ENCODE results near the gene SUMF1. TPM values are rescaled to one million over a fixed set of nuclear protein-coding genes. Genes with fewer than 3 reads are reported as not detected.

Gene SUMF1
- total RNA-seq, 4 donors from 2014 or later = 15.7 to 28.9 (median 26.8) TPM

DNA sequence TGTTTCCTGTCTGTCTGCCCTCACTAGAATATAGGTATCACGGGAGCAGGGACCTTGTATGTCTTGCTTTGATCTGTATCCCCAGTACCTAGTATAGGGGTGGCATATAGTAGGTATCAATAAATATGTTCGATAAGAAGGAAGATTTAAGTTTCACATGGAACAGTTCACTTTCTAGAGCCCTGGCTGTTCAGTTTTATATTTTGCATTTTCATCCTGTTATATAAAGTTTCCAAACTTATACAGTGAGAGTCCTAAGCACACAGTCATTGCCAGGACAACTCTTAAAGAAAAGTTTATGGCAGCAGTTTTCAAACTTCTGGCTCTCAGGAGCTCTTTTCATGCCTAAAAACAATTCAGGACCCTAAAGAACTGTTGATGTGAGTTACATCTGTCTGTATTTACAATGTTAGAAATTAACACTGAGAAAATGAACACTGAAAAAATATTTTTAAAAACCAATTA is 39.5 kb upstream of the SUMF1 start:
- H3K36me3 ChIP-seq = no peaks in the 10 kb centered on the region
- TF ChIP-seq CTCF (IDR thresholded peaks at IDR 0.05) (no peak), POLR2A (IDR thresholded peaks at IDR 0.05) (no peak)
- no peak overlapping the region for H3K27ac ChIP-seq
- no peak for DNase-seq
- H3K4me1 ChIP-seq = peaks cover 0 to 27% (median 18%) of the 10 kb centered on the region in 4 donors
- H3K9me3 ChIP-seq = no peaks in the 10 kb centered on the region
- H3K4me3 ChIP-seq = no peak overlapping the region
- no peaks in the 10 kb centered on the region for H3K27me3 ChIP-seq

DNA sequence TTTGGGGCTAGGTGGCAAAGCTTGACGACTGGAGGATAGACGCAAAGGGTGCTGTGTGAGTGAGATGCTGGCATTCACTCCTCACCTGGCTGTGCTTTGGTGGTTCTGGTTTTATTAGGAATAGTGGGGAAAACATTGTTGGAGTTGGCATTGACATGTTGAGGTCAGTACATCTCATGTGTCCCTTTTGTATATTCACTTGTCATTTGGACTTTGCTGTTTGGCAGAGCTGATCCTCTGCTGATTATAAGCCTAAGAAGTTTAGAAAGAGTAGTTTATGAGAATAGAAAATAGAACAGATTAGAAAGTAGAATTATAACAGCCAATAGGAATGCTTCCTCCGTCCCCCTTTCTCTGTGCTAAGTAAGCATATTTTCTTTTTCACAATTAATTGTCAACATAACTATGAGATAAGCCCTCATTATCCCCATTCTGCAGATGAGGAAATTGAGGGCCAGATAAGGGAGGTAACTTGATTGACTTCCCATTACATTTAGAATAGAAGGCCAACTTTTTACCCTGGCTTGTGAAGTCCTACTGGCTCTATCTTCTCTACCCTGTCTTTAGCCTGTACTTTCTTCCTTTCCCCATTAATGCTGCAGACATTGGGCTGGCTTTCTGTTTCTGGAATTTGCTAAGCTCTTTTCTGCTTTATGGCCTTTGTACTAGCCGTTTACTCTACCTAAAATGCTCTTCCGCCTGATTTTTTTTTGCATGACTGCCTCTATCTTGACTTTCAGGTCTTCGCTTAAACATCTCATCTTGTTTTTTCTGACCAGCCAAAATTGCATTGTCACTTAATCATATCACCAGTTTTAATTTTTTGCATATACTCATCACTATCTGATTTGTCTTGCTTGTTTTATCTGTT is 38.9 kb upstream of the SUMF1 start:
- Histone ChIP-seq H3K27ac (peak overlapping the region in 2 of 4 donors; percentile 76), H3K36me3 (no peaks in the 10 kb centered on the region), H3K9me3 (no peaks in the 10 kb centered on the region), H3K4me3 (no peak overlapping the region), H3K4me1 (peaks cover 0 to 27% (median 18%) of the 10 kb centered on the region in 4 donors), H3K27me3 (no peaks in the 10 kb centered on the region)
- DNase-seq = no peak
- TF ChIP-seq CTCF (IDR thresholded peaks at IDR 0.05) (no peak), POLR2A (IDR thresholded peaks at IDR 0.05) (no peak)

GRCh38 chr3:4504340-4505261 is 37.5 kb upstream of the SUMF1 start:
- Histone ChIP-seq H3K36me3 (no peaks in the 10 kb centered on the region), H3K9me3 (no peaks in the 10 kb centered on the region), H3K4me3 (peak overlapping the region in 3 of 4 donors; percentile 14 to 27 (median 27)), H3K4me1 (peaks cover 0 to 27% (median 18%) of the 10 kb centered on the region in 4 donors), H3K27ac (peak overlapping the region; percentile 62 to 80 (median 76)), H3K27me3 (no peaks in the 10 kb centered on the region)
- no peak for TF ChIP-seq CTCF (IDR thresholded peaks at IDR 0.05)
- peak in 2 of 3 donors; percentile 35 to 62 for DNase-seq

GRCh38 chr3:4503050-4503449 is 36.0 kb upstream of the SUMF1 start:
- Histone ChIP-seq H3K27me3 (no peaks in the 10 kb centered on the region), H3K4me1 (peaks cover 0 to 27% (median 18%) of the 10 kb centered on the region in 4 donors), H3K27ac (peak overlapping the region; percentile 62 to 80 (median 76))

More at GRCh38 chr3:4503050-4503449, 36.0 kb upstream of the SUMF1 start:
- TF ChIP-seq CTCF (IDR thresholded peaks at IDR 0.05) (no peak), POLR2A (IDR thresholded peaks at IDR 0.05) (no peak)
- Histone ChIP-seq H3K36me3 (no peaks in the 10 kb centered on the region), H3K9me3 (no peaks in the 10 kb centered on the region), H3K4me3 (no peak overlapping the region)
- peak in 2 of 3 donors; percentile 69 to 71 for DNase-seq
